ENCODE data around the gene PROM1.

Gene PROM1

GRCh38 chr4:15982842-15983524 is 100.8 kb downstream of the PROM1 start:
- ATAC-seq, result no peak

GRCh38 chr4:15976456-15977447 is 107.1 kb downstream of the PROM1 start:
- ATAC-seq, result no peak

GRCh38 chr4:15971068-15971801 is 112.6 kb downstream of the PROM1 start:
- ATAC-seq, result no peak

GRCh38 chr4:15968551-15969300 is 115.1 kb downstream of the PROM1 start:
- ATAC-seq, result no peak

GRCh38 chr4:15965325-15965724 is 118.5 kb downstream of the PROM1 start:
- no peak for ATAC-seq

- no peak for ATAC-seq
Measured at GRCh38 chr4:15964159-15964558, 119.7 kb downstream of the PROM1 start.

GRCh38 chr4:15963576-15963975 is 120.2 kb downstream of the PROM1 start:
- ATAC-seq, result peak; percentile 66 to 80

GRCh38 chr4:15963001-15963451 is 120.8 kb downstream of the PROM1 start, which contains the start of gene FGFBP2:
Gene FGFBP2 (minus strand): TSS chr4:15963175. CDS start chr4:15963129, 46 bp downstream.
- ATAC-seq, result peak in 1 of 2 donors; percentile 49

- ATAC-seq, result no peak
Measured at GRCh38 chr4:15961781-15962510, 121.9 kb downstream of the PROM1 start.

GRCh38 chr4:15958562-15958961 is 125.3 kb downstream of the PROM1 start:
- ATAC-seq, result no peak

- ATAC-seq, result peak; percentile 58 to 68
Measured at GRCh38 chr4:15956179-15956850, 127.5 kb downstream of the PROM1 start.

GRCh38 chr4:15955670-15956069 is 128.2 kb downstream of the PROM1 start:
- ATAC-seq, result no peak

GRCh38 chr4:15953625-15954024 is 130.2 kb downstream of the PROM1 start:
- no peak for ATAC-seq

- ATAC-seq, result no peak
Measured at GRCh38 chr4:15951781-15952180, 132.0 kb downstream of the PROM1 start.

- ATAC-seq, result no peak
Measured at GRCh38 chr4:15948826-15949225, 135.0 kb downstream of the PROM1 start.

- no peak for ATAC-seq
Measured at GRCh38 chr4:15947684-15948083, 136.1 kb downstream of the PROM1 start.

GRCh38 chr4:15945516-15945915 is 138.3 kb downstream of the PROM1 start:
- no peak for ATAC-seq

- no peak for ATAC-seq
Measured at GRCh38 chr4:15944895-15945294, 138.9 kb downstream of the PROM1 start.

GRCh38 chr4:15942283-15942682 is 141.5 kb downstream of the PROM1 start:
- no peak for ATAC-seq

- ATAC-seq, result no peak
Measured at GRCh38 chr4:15938640-15939039, 145.2 kb downstream of the PROM1 start, which contains the start of gene FGFBP1. Gene FGFBP1 (minus strand): TSS chr4:15938740. CDS start chr4:15936632, 2,108 bp downstream.

- ATAC-seq, result no peak
Measured at GRCh38 chr4:15938182-15938581, 145.6 kb downstream of the PROM1 start.

Data from activated CD4-positive, CD25-positive, alpha-beta regulatory T cell treated with anti-CD3 and anti-CD28 coated beads, Interleukin-2, amount 50 U/mL, for 24 hours (primary cell).